Measurements from ENCODE around the gene ARNT2.

ARNT2 gene

GRCh38 chr15:80514071-80514780 lies 110.0 kb downstream of the ARNT2 start:
- no peak for DNase-seq (ENCODE audit: low read depth)

GRCh38 chr15:80517290-80517689 lies 113.1 kb downstream of the ARNT2 start:
- no peak for DNase-seq (ENCODE audit: low read depth)

DNA sequence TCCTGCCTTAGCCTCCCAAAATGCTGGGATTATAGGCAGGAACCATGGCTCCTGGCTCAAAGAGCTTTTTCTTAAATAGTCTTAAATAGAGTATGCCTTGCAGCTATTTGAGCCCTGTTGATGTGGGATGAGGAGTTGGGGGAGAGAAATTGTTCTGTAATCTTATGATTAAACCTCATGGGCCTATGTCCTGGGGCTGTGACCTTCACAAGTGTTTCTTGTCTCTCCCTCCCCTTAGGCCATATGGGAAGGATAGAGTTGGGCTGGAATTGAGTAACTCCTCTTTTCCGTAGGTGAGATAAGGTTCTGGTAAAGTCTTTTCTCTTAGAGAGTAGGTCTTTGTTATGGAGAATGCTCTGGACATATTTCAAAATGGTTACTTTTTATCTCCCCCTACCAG lies 114.3 kb downstream of the ARNT2 start:
- DNase-seq (ENCODE audit: low read depth) = no peak

DNA sequence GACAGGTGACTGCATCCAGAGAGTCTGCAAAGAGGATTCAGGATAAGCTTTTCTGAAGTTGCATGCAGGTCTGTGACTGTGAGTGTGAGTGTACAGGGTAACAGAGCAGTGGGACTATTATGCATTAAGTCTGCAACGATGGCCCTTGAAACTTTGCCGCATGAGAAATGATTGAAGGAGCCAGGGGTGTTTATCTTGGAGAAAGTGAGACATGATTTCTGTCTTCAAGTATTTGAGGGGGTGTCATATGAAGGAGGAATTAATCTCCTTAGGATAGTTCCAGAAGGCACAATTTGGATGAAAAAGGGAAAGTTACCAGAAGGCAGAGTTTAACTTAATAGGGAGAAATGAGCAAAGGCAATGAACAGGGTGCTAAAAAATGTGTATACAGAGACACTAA lies 119.6 kb downstream of the ARNT2 start:
- no peak for DNase-seq (ENCODE audit: low read depth)

- no peak for DNase-seq (ENCODE audit: low read depth)
Measured at GRCh38 chr15:80525853-80526252, 121.7 kb downstream of the ARNT2 start.

DNA sequence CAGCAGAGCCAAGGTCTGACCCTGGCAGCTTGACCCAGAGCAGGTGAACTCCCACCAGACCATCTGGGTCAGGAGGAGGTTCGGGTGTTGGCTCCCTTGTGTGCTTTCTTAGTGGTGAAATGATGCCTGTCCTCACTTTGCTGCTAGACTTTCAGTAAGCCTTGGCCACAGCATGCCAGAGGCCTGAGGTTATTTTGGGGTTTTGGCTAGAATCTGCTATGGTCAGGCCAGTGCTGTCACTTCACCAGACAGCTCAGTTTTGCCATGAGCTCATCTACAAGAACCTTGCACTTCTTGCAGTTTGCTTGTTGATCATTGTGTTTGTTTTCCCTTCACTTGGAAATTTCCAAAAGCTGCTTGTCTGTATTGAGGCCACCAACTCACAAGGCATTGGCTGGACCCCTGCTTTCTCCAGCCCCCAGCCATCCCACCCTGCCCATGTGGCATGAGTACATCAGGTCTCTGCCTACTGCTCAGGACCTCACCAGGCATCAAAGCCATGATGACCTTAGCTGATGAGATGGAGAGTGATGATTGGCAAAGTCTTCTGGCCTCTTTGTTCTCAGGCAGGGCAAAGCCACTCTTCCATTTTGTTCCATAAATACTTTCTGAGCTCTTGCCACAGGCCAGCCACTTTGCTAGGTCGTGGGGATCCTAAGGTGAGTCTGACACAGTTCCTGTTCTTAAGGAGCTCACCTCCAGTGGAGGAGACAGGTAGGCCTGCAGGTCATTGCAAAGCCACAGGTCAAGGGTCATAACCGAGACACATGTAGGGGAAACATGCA lies 122.6 kb downstream of the ARNT2 start:
- no peak for DNase-seq (ENCODE audit: low read depth)

- no peak for DNase-seq (ENCODE audit: low read depth)
Measured at GRCh38 chr15:80527406-80527805, 123.2 kb downstream of the ARNT2 start.

GRCh38 chr15:80527961-80528360 lies 123.8 kb downstream of the ARNT2 start:
- DNase-seq (ENCODE audit: low read depth) = no peak

DNA sequence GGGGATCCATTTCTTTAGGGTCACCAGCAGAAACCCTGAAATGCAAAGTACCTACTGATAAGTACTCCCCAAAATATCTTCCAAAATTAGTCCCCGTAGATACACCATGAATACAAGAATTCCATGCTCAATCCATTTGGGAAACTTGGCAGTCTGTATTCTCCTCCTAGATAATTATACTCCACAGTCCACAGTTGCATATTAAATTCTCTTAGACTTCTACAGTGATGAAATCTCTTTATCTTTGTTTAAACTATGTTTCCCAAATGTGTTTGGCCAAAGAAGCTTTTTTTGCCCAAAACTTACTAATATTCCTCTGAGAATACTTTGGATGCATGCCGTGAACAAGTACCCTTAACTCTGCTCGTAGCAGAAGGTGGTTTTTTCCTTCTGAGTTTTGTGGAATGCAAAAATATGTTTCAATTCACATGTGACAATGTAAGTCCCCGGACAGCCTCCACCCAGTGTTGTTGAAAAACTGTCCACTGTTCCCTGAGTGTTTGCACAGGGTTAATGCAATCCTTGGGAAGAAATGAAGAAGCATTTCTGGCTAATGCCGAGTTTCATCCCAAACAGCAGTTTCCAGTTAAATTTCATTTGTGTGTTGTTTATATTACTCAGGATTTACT lies 126.7 kb downstream of the ARNT2 start:
- no peak for DNase-seq (ENCODE audit: low read depth)

- DNase-seq (ENCODE audit: low read depth) = no peak
Measured at GRCh38 chr15:80531388-80531787, 127.2 kb downstream of the ARNT2 start.

- DNase-seq (ENCODE audit: low read depth) = no peak
Measured at GRCh38 chr15:80531796-80532195, 127.6 kb downstream of the ARNT2 start.

DNA sequence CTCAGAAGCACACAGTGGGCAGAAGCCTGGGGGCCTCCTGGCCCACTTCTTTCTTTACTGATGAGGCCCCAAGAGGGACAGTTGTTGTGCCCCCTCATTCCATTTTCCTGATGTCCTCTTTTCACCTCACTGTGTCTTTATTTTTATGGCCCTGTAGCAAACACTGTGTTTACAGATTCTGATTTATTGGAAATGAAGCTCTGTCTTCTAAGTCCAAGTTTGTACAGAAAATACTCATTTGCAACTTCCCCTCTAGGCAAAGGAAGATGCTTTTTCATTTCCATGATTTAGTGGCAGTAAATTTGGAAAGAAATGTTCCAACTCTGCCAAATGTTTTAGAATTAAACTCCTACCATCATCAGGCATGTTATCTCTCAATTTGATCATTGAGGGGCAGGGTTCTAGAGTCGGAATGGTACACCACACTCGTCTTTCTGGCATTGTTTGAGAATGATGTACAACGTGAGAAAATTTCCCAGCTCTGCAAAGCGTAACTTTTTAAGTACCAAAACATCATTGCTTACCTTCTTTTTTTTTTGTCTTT lies 129.7 kb downstream of the ARNT2 start:
- no peak for DNase-seq (ENCODE audit: low read depth)

GRCh38 chr15:80536231-80536630 lies 132.0 kb downstream of the ARNT2 start:
- DNase-seq (ENCODE audit: low read depth) = no peak

GRCh38 chr15:80536716-80537115 lies 132.5 kb downstream of the ARNT2 start:
- no peak for DNase-seq (ENCODE audit: low read depth)

- no peak for DNase-seq (ENCODE audit: low read depth)
Measured at GRCh38 chr15:80545078-80545477, 140.9 kb downstream of the ARNT2 start.

DNA sequence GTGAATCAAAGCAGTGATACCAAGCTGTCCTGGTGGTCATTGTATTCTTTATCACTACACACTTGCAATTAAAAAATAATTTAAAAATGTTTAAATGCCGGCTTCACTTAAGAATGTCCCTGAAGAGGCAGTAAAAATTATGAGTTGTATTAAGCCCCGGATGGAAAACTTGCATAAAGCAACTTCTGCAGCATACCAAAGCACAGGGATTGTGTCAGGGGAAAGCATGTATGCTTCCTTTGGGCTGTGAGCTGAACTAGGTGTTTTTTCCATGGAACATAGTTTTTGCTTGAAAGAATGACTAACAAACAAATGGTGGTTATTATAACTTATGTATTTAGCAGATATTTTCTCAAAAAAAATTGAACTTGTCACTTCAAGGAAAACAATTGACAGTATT lies 143.1 kb downstream of the ARNT2 start:
- DNase-seq (ENCODE audit: low read depth) = no peak

- DNase-seq (ENCODE audit: low read depth) = no peak
Measured at GRCh38 chr15:80549191-80549590, 145.0 kb downstream of the ARNT2 start.

DNA sequence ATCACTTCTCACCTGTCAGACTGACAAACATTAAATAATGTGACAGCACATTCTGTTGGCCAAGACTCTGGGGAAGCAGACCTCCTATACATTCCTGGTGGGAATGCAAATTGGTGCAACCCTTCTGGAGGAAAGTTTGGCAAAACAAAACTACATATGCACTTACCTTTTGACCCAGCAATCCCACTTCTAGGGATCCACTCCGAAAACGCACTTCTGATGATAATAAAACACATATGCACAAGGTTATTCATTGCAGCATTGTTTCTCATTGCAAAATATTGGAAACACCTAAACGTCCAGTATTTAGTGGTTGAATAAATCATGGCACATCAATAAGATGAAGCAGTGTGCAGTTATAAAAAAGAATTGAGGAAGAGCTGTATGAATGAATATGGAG lies 145.5 kb downstream of the ARNT2 start:
- no peak for DNase-seq (ENCODE audit: low read depth)

GRCh38 chr15:80550219-80550907 lies 146.2 kb downstream of the ARNT2 start:
- DNase-seq (ENCODE audit: low read depth) = no peak

- DNase-seq (ENCODE audit: low read depth) = no peak
Measured at GRCh38 chr15:80550908-80551260, 146.7 kb downstream of the ARNT2 start.

GRCh38 chr15:80551348-80551747 lies 147.2 kb downstream of the ARNT2 start:
- DNase-seq (ENCODE audit: low read depth) = no peak

- no peak for DNase-seq (ENCODE audit: low read depth)
Measured at GRCh38 chr15:80554560-80554959, 150.4 kb downstream of the ARNT2 start.

Data from stimulated activated CD8-positive, alpha-beta memory T cell treated with anti-CD3 and anti-CD28 coated beads, Interleukin-4, amount 100 ng/mL, for 24 hours (primary cell).